Caco-2 (cell line): ENCODE results near the gene PTPN7. TPM values are rescaled to one million over a fixed set of nuclear protein-coding genes. Genes with fewer than 3 reads are reported as not detected.

ENCODE experiments used
- BruUV-seq: library from RNA; stranded (reverse); fragments of 400-500 nt; replicated peaks from 2 replicates; lab custom pipeline; 2021; lab: Mats Ljungman, UMichigan
- CTCF ChIA-PET: fragments of 300-600 bp; sonication (Branson Sonifier 250); formaldehyde crosslinking; loops from one replicate; lab custom pipeline; 2022; ENCODE audit warnings: antibody characterized with exemption; lab: Charles Lee
- POLR2A ChIA-PET: fragments of 300-600 bp; sonication (Branson Sonifier 250); formaldehyde crosslinking; loops from one replicate; lab custom pipeline; 2022; ENCODE audit warnings: antibody characterized with exemption; lab: Charles Lee
- DNase-seq, 2 experiments: peaks; one replicate each; pipeline versions ENCODE4 v3.0.0 to v3.0.0-alpha.2; 2020 to 2022
- H3K27me3 ChIP-seq: replicated peaks from 2 replicates; pipeline ENCODE4 v1.6.0; 2011; ENCODE audit warnings: low read length; ENCODE audit not compliant: control insufficient read depth, insufficient read depth
- H3K36me3 ChIP-seq: 2 replicates; pipeline ENCODE4 v1.5.1; 2011; ENCODE audit warnings: low read length; ENCODE audit not compliant: control insufficient read depth, insufficient read depth
- H3K4me1 ChIP-seq: fragments of 250-450 bp; sonication (Bioruptor Pico); 2 replicates; pipeline ENCODE4 v1.5.1; 2020; ENCODE audit warnings: mild to moderate bottlenecking
- H3K4me3 ChIP-seq: 2 replicates; pipeline ENCODE4 v1.5.1; 2011; ENCODE audit warnings: low read depth, mild to moderate bottlenecking, control low read depth, low read length
- H3K9me3 ChIP-seq: fragments of 250-450 bp; sonication (Bioruptor Pico); 2 replicates; pipeline ENCODE4 v1.5.1; 2020; ENCODE audit warnings: mild to moderate bottlenecking, moderate library complexity
- H3K27ac Mint-ChIP-seq: one replicate; pipeline ENCODE4 v1.8.0; 2022; ENCODE audit warnings: mixed read lengths; ENCODE audit not compliant: unreplicated experiment
- H3K27me3 Mint-ChIP-seq: one replicate; pipeline ENCODE4 v1.8.0; 2022; ENCODE audit warnings: mixed read lengths; ENCODE audit not compliant: insufficient read depth, unreplicated experiment
- H3K36me3 Mint-ChIP-seq: one replicate; pipeline ENCODE4 v1.8.0; 2022; ENCODE audit warnings: mild to moderate bottlenecking, mixed read lengths; ENCODE audit not compliant: insufficient read depth, unreplicated experiment
- H3K4me1 Mint-ChIP-seq: one replicate; pipeline ENCODE4 v1.8.0; 2022; ENCODE audit warnings: low read depth, mixed read lengths; ENCODE audit not compliant: unreplicated experiment
- H3K4me3 Mint-ChIP-seq: one replicate; pipeline ENCODE4 v1.8.0; 2022; ENCODE audit warnings: mild to moderate bottlenecking, moderate library complexity, mixed read lengths; ENCODE audit not compliant: unreplicated experiment
- H3K9me3 Mint-ChIP-seq: one replicate; pipeline ENCODE4 v1.8.0; 2022; ENCODE audit warnings: mixed read lengths; ENCODE audit not compliant: unreplicated experiment
- intact Hi-C: fragments of 100-400 bp; cut with micrococcal nuclease; formaldehyde crosslinking; loops from one replicate; pipeline ENCODE4 v1.10.0; 2022; ENCODE audit not compliant: unreplicated experiment
- total RNA-seq: library from RNA; stranded (reverse); gene quantifications from 2 replicates; pipeline ENCODE4 v1.2.3, GENCODE V29; 2022
- TF ChIP-seq, protein P1 (sequence below), 2 experiments: fragments of 200-600 bp in 1 of 2; IDR thresholded peaks; 1 replicate in 1 of 2; 2 replicates in 1 of 2; pipeline versions ENCODE4 v1.5.1 to v1.8.0; 2011 to 2022; ENCODE audit warnings: antibody characterized with exemption in 1 of 2, control low read depth in 1 of 2, inconsistent platforms in 1 of 2, low read depth in 1 of 2, low read length in 1 of 2, mild to moderate bottlenecking in 1 of 2, moderate library complexity in 1 of 2; ENCODE audit not compliant: insufficient read depth in 1 of 2, severe bottlenecking in 1 of 2, unreplicated experiment in 1 of 2

Gene PTPN7
- total RNA-seq, 1 experiment from 2014 or later = not detected

DNA sequence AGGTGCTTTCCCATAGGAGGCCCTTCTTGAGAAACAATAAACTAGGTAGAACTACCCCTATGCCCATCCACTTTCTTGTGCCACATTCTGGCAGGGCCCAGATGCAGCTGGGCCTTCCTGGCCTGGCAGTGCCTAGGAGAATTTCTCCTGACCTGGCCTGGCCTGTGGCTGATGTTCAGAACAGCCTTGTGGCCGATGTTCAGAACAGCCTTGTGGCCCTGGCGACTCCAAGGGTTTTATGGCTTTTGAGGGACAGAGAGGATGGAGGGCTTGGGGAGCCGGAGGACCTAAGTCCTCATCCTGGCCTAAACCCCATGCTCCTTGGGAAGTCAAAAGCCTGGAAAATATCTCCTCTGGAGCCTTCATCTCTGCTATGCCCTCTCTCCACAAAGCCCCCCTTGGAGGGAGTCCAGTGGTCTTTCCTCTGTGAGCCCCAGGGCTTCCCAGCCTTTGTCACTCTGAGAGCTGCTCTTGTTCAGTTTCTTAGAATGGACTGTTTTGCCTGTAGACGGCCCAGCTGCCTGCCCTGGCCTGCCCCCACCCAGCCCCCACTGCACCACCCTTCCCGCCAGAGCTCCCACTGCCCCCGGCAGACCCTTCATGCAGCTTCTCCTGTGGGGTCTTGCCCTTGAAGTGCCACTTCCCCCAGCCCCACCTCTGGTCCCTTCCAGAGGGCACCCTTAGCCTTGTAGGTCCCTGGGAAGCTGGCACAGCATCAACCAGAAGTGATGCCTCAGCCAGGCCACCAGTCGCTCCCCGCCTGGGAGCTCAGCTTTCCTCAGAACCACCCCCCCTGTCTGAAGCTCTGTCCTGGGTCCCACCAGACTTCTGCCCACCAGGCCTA lies 30.7 kb downstream of the PTPN7 start:
- Mint-ChIP-seq H3K36me3 (peaks cover 17% of the 10 kb centered on the region), H3K4me3 (no peak overlapping the region), H3K27me3 (no peaks in the 10 kb centered on the region), H3K4me1 (no peaks in the 10 kb centered on the region), H3K9me3 (no peaks in the 10 kb centered on the region), H3K27ac (no peak overlapping the region)
- ChIA-PET POLR2A (interaction anchor here (0.7 kb wide), 1 partner anchor 120 kb away, joined by 4 read pairs; the partner anchor contains the start of gene ELF3), CTCF (no interaction called here)
- DNase-seq = no peak
- intact Hi-C loops = no loop called here
- TF ChIP-seq, protein P1, sequence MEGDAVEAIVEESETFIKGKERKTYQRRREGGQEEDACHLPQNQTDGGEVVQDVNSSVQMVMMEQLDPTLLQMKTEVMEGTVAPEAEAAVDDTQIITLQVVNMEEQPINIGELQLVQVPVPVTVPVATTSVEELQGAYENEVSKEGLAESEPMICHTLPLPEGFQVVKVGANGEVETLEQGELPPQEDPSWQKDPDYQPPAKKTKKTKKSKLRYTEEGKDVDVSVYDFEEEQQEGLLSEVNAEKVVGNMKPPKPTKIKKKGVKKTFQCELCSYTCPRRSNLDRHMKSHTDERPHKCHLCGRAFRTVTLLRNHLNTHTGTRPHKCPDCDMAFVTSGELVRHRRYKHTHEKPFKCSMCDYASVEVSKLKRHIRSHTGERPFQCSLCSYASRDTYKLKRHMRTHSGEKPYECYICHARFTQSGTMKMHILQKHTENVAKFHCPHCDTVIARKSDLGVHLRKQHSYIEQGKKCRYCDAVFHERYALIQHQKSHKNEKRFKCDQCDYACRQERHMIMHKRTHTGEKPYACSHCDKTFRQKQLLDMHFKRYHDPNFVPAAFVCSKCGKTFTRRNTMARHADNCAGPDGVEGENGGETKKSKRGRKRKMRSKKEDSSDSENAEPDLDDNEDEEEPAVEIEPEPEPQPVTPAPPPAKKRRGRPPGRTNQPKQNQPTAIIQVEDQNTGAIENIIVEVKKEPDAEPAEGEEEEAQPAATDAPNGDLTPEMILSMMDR (IDR thresholded peaks at IDR 0.05; ENCODE audit: insufficient read depth in 1 of 2, low read depth in 1 of 2, low read length in 1 of 2, severe bottlenecking in 1 of 2, unreplicated experiment in 1 of 2) = no peak
- no peaks in the 10 kb centered on the region for H3K27me3 ChIP-seq
- H3K4me1 ChIP-seq = peaks cover 16% of the 10 kb centered on the region
- 0 out of 2 replicates have a peak, but pooled peaks cover under 1% of the 10 kb centered on the region for H3K36me3 ChIP-seq
- BruUV-seq = no TSS peak
- no peaks in the 10 kb centered on the region for H3K9me3 ChIP-seq
- H3K4me3 ChIP-seq = no peak overlapping the region

DNA sequence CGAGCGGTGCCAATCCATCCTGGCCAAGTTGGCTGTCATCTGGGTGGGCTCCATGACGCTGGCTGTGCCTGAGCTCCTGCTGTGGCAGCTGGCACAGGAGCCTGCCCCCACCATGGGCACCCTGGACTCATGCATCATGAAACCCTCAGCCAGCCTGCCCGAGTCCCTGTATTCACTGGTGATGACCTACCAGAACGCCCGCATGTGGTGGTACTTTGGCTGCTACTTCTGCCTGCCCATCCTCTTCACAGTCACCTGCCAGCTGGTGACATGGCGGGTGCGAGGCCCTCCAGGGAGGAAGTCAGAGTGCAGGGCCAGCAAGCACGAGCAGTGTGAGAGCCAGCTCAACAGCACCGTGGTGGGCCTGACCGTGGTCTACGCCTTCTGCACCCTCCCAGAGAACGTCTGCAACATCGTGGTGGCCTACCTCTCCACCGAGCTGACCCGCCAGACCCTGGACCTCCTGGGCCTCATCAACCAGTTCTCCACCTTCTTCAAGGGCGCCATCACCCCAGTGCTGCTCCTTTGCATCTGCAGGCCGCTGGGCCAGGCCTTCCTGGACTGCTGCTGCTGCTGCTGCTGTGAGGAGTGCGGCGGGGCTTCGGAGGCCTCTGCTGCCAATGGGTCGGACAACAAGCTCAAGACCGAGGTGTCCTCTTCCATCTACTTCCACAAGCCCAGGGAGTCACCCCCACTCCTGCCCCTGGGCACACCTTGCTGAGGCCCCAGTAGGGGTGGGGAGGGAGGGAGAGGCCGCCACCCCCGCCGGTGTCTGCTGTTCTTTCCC lies 32.4 kb downstream of the PTPN7 start:
- POLR2A ChIA-PET = interaction anchor here (0.5 to 0.6 kb wide), 2 partner anchors 74 to 173 kb away, joined by 4 to 8 read pairs; no protein-coding TSS in a partner anchor
- BruUV-seq = no TSS peak
- H3K27me3 Mint-ChIP-seq = no peaks in the 10 kb centered on the region
- H3K36me3 Mint-ChIP-seq = peaks cover 8% of the 10 kb centered on the region
- no peak overlapping the region for H3K4me3 ChIP-seq
- no peaks in the 10 kb centered on the region for H3K4me1 Mint-ChIP-seq
- CTCF ChIA-PET = interaction anchor here (0.6 kb wide), 1 partner anchor 55 kb away, joined by 5 read pairs; no protein-coding TSS in a partner anchor
- H3K9me3 ChIP-seq = no peaks in the 10 kb centered on the region
- no peak overlapping the region for H3K4me3 Mint-ChIP-seq
- H3K27me3 ChIP-seq = no peaks in the 10 kb centered on the region
- no peaks in the 10 kb centered on the region for H3K9me3 Mint-ChIP-seq
- no peak for DNase-seq
- no peak overlapping the region for H3K27ac Mint-ChIP-seq
- H3K36me3 ChIP-seq = no peaks in the 10 kb centered on the region
- peaks cover 14% of the 10 kb centered on the region for H3K4me1 ChIP-seq
- TF ChIP-seq, protein P1 (IDR thresholded peaks at IDR 0.05; ENCODE audit: insufficient read depth in 1 of 2, low read depth in 1 of 2, low read length in 1 of 2, severe bottlenecking in 1 of 2, unreplicated experiment in 1 of 2) = no peak
- intact Hi-C loops = no loop called here

DNA sequence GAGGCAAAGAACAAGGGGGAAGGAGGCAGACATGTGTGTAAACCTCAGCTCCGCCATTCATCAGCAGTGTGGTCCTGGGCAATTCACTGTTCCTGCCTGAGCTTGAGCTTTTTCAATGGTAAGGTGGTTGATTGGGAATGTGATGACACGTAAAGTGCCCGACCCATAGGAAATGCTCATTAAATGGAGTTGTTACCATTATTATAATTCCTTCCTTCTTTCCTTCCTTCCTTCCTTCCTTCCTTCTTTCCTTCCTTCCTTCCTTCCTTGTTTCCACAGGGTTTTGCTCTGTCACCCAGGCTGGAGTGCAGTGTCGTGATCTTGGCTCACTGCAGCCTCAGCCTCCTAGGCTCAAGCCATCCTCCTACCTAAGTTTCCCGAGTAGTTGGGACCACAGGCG lies 33.3 kb downstream of the PTPN7 start:
- H3K9me3 ChIP-seq = no peaks in the 10 kb centered on the region
- Mint-ChIP-seq H3K27ac (no peak overlapping the region), H3K36me3 (no peaks in the 10 kb centered on the region), H3K9me3 (no peaks in the 10 kb centered on the region), H3K4me1 (no peaks in the 10 kb centered on the region), H3K4me3 (no peak overlapping the region), H3K27me3 (no peaks in the 10 kb centered on the region)
- no peak overlapping the region for H3K4me3 ChIP-seq
- intact Hi-C loops = no loop called here
- TF ChIP-seq, protein P1 (IDR thresholded peaks at IDR 0.05; ENCODE audit: insufficient read depth in 1 of 2, low read depth in 1 of 2, low read length in 1 of 2, severe bottlenecking in 1 of 2, unreplicated experiment in 1 of 2) = no peak
- POLR2A ChIA-PET = no interaction called here
- H3K4me1 ChIP-seq = peaks cover 10% of the 10 kb centered on the region
- H3K27me3 ChIP-seq = no peaks in the 10 kb centered on the region
- CTCF ChIA-PET = no interaction called here
- H3K36me3 ChIP-seq = no peaks in the 10 kb centered on the region
- no peak for DNase-seq
- no TSS peak for BruUV-seq
